ENCODE data around the gene PSMG3. TPM values are rescaled to one million over a fixed set of nuclear protein-coding genes. Genes with fewer than 3 reads are reported as not detected.

PSMG3 gene
- polyA plus RNA-seq, 2 of the 4 experiments (the other 2 are of a cell fraction) = 75.9 to 89.3 TPM

DNA sequence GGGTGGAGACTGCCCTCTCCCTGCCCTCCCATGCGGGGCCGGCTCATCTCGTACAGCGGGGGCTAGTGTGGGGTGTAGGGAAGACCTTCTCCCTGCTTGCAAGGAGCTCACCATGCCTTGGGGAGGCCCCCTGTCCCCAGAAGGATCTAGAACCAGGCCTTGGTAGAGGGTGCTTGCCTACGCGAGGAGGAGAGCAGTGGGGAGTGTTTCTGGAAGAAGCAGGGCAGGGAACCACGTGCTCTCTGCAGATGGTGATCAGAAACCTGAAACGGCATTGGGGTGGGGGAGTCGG, 36.6 kb downstream of the PSMG3 start (continued):
- TF ChIP-seq, protein P1, sequence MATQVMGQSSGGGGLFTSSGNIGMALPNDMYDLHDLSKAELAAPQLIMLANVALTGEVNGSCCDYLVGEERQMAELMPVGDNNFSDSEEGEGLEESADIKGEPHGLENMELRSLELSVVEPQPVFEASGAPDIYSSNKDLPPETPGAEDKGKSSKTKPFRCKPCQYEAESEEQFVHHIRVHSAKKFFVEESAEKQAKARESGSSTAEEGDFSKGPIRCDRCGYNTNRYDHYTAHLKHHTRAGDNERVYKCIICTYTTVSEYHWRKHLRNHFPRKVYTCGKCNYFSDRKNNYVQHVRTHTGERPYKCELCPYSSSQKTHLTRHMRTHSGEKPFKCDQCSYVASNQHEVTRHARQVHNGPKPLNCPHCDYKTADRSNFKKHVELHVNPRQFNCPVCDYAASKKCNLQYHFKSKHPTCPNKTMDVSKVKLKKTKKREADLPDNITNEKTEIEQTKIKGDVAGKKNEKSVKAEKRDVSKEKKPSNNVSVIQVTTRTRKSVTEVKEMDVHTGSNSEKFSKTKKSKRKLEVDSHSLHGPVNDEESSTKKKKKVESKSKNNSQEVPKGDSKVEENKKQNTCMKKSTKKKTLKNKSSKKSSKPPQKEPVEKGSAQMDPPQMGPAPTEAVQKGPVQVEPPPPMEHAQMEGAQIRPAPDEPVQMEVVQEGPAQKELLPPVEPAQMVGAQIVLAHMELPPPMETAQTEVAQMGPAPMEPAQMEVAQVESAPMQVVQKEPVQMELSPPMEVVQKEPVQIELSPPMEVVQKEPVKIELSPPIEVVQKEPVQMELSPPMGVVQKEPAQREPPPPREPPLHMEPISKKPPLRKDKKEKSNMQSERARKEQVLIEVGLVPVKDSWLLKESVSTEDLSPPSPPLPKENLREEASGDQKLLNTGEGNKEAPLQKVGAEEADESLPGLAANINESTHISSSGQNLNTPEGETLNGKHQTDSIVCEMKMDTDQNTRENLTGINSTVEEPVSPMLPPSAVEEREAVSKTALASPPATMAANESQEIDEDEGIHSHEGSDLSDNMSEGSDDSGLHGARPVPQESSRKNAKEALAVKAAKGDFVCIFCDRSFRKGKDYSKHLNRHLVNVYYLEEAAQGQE (IDR thresholded peaks at IDR 0.05) = peak; percentile 4; the same call in 1 of the 2 replicates
- TF ChIP-seq ZNF302 (CRISPR knock-in tag; IDR thresholded peaks at IDR 0.05) (no peak), CBX2 (IDR thresholded peaks at IDR 0.05; ENCODE audit: borderline replicate concordance, low read depth) (no peak), POLR2A (IDR thresholded peaks at IDR 0.05; ENCODE audit: low read length) (no peak; the same call in 1 of the 2 replicates), SREBF2 (IDR thresholded peaks at IDR 0.05) (no peak), ZC3H11A (IDR thresholded peaks at IDR 0.05) (no peak), HOXB13 (CRISPR knock-in tag; IDR thresholded peaks at IDR 0.05; ENCODE audit: low read depth) (no peak), TFCP2L1 (CRISPR knock-in tag; IDR thresholded peaks at IDR 0.05) (no peak), POLR2AphosphoS2 (conservative IDR thresholded peaks at IDR 0.05; ENCODE audit: low read length) (no peak; the same call in 1 of the 2 replicates), EHMT2 (IDR thresholded peaks at IDR 0.05; ENCODE audit: low read depth) (no peak), SMC3 (IDR thresholded peaks at IDR 0.05) (no peak), NFE2L2 (conservative IDR thresholded peaks at IDR 0.05; ENCODE audit: low read length) (no peak), PHF8 (IDR thresholded peaks at IDR 0.05; ENCODE audit: borderline replicate concordance, low read depth) (no peak), MAFK (IDR thresholded peaks at IDR 0.05; ENCODE audit: partially characterized antibody) (no peak), ZFP36 (IDR thresholded peaks at IDR 0.05; ENCODE audit: borderline replicate concordance, partially characterized antibody) (no peak), FOXS1 (CRISPR knock-in tag; IDR thresholded peaks at IDR 0.05) (no peak), RFX5 (IDR thresholded peaks at IDR 0.05) (no peak), FOSB (CRISPR knock-in tag; IDR thresholded peaks at IDR 0.05) (no peak), JUN (IDR thresholded peaks at IDR 0.05) (no peak)
- TF ChIP-seq, protein P2, sequence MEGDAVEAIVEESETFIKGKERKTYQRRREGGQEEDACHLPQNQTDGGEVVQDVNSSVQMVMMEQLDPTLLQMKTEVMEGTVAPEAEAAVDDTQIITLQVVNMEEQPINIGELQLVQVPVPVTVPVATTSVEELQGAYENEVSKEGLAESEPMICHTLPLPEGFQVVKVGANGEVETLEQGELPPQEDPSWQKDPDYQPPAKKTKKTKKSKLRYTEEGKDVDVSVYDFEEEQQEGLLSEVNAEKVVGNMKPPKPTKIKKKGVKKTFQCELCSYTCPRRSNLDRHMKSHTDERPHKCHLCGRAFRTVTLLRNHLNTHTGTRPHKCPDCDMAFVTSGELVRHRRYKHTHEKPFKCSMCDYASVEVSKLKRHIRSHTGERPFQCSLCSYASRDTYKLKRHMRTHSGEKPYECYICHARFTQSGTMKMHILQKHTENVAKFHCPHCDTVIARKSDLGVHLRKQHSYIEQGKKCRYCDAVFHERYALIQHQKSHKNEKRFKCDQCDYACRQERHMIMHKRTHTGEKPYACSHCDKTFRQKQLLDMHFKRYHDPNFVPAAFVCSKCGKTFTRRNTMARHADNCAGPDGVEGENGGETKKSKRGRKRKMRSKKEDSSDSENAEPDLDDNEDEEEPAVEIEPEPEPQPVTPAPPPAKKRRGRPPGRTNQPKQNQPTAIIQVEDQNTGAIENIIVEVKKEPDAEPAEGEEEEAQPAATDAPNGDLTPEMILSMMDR (IDR thresholded peaks at IDR 0.05) = no peak
- TF ChIP-seq, protein P3, sequence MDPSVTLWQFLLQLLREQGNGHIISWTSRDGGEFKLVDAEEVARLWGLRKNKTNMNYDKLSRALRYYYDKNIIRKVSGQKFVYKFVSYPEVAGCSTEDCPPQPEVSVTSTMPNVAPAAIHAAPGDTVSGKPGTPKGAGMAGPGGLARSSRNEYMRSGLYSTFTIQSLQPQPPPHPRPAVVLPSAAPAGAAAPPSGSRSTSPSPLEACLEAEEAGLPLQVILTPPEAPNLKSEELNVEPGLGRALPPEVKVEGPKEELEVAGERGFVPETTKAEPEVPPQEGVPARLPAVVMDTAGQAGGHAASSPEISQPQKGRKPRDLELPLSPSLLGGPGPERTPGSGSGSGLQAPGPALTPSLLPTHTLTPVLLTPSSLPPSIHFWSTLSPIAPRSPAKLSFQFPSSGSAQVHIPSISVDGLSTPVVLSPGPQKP (IDR thresholded peaks at IDR 0.05; ENCODE audit: low read depth, low read length) = no peak
- TF ChIP-seq, protein P4, sequence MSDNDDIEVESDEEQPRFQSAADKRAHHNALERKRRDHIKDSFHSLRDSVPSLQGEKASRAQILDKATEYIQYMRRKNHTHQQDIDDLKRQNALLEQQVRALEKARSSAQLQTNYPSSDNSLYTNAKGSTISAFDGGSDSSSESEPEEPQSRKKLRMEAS (IDR thresholded peaks at IDR 0.05) = peak; percentile 35; the same call in 1 of the 2 replicates
